ENCODE data around the gene ESPN.

Gene ESPN

DNA sequence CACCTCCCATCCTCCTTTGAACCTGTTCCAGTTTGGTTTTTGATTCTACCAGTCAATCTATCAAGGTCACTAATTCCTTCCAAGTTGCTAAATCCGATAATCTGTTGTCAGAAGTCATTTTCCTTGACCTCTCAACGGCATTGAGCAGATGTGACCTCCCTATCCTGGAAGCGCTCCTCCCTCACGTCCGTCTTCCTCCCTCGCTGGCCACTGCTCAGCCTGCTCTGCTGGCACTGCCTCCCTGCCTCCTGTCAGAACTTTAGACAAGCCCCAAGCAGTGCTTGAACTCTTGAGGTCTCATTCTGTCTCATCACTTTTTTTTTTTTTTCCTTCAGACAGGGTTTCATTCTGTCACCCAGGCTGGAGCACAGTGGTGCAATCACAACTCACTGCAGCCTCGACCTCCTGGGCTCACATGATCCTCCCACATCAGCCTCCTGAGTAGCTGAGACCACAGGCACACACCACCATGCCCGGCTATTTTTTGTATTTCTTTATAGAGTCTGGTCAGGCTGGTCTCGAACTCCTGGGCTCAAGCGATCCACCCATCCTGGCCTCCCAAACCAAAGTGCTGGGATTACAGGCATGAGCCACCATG, 26.6 kb upstream of the ESPN start:
- DNase-seq, result no peak
- intact Hi-C loops (cut with DNase I), result no loop called here

- intact Hi-C loops (cut with DNase I), result no loop called here
- no peak for DNase-seq
Measured at GRCh38 chr1:6399294-6399693, 25.3 kb upstream of the ESPN start.

- intact Hi-C loops (cut with DNase I), result loop anchor here (5.0 to 10.0 kb wide), 2 partner anchors 57 to 154 kb away; no protein-coding TSS in a partner anchor
Measured at GRCh38 chr1:6401673-6402072, 22.9 kb upstream of the ESPN start.

DNA sequence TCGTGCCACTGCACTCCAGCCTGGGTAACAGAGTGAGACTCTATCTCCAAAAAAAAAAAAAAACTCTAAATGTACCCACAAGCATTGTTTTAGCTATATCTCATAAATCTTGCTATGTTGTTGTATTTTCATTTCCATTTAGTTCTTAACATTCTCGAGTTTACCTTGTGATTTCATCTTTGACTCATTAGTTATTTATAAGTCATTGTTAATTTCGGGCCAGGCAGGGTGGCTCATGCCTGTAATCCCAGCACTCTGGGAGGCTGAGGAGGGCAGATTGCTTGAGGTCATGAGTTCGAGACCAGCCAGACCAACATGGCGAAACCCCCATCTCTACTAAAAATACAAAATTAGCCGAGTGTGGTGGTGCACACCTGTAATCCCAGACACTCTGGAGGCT, 16.6 kb upstream of the ESPN start:
- DNase-seq, result no peak
- intact Hi-C loops (cut with DNase I), result loop anchor here (5.0 to 10.0 kb wide), 2 partner anchors 46 to 63 kb away; no protein-coding TSS in a partner anchor

More at GRCh38 chr1:6401673-6402072, 22.9 kb upstream of the ESPN start:
- DNase-seq, result no peak

GRCh38 chr1:6409053-6409452, 15.5 kb upstream of the ESPN start:
- intact Hi-C loops (cut with DNase I), result loop anchor here (5.0 to 10.0 kb wide), 2 partner anchors 47 to 64 kb away; no protein-coding TSS in a partner anchor
- DNase-seq, result no peak

DNA sequence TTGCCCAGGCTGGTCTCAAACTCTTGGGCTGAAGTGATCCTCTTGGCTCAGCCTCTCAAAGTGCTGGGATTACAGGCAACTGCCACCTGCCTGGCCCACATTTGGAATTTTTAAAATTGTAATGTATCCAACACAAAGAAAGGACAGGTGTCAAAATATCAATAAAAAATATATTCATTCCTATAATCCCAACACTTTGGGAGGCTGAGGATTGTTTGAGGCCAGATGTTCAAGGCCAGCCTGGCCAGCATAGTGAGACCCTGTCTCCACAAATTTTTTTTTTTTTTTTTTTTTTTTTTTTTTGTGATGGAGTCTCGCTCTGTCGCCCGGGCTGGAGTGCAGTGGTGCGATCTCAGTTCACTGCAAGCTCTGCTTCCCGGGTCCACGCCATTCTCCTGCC, 14.8 kb upstream of the ESPN start:
- no peak for DNase-seq
- intact Hi-C loops (cut with DNase I), result loop anchor here (5.0 to 10.0 kb wide), 2 partner anchors 47 to 65 kb away; no protein-coding TSS in a partner anchor

- intact Hi-C loops (cut with DNase I), result no loop called here
Measured at GRCh38 chr1:6410248-6410893, 14.2 kb upstream of the ESPN start.

GRCh38 chr1:6412896-6413295, 11.7 kb upstream of the ESPN start:
- intact Hi-C loops (cut with DNase I), result no loop called here
- no peak for DNase-seq

More at GRCh38 chr1:6410248-6410893, 14.2 kb upstream of the ESPN start:
- DNase-seq, result no peak

DNA sequence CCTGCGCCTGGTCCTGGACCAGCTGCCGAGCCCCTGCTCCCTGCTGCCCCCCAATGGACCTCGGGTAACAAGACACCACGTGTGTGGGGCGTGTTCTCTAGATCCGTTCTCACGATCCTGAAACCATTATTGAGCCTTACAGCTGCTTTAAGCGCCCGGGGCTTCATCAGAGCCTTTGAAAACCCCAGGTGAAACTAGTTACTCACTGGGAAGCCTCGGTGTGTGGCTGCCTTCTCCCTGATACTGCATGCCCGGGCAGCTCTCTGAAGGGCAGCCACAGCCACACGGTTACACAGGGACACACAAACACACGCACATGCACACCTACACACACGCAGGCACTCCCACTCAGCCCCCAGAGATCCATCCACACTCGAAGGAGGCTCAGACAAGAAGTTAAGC, 10.1 kb upstream of the ESPN start:
- DNase-seq, result peak in 29 of 42 donors; percentile 15 to 70 (median 41)
- intact Hi-C loops (cut with DNase I), result no loop called here

DNA sequence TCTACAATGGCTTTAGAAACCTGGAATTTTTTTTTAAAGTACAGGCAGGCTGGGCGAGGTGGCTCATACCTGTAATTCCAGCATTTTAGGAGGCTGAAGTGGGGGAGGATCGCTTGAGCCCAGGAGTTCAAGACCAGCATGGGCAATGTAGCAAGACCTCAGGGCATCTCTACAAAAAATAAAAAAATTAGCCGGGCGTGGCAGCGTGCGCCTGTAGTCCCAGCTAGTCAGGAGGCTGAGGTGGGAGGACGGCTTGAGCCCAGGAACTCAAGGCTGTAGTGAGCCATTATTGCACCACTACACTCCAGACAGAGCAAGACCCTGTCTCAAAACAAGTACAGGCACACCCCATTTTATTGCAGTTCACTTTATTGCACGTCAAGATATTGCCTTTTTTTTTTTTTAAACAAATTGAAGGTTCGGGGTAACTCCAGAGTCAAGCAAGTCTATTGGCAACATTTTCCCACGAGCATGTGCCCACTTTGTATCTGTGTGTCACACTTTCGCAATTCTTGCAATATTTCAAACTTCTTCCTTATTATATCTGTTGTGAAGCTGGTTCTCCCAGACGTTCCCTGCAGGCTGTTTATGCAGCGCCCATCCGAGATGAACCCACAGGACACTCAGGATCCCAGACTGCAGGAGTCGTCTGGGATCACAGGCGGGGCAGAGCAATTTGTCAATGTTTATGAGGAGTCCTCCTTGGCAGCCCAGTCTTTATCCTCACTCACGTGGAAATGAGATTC, 9.5 kb upstream of the ESPN start:
- intact Hi-C loops (cut with DNase I), result no loop called here
- DNase-seq, result no peak

- intact Hi-C loops (cut with DNase I), result no loop called here
Measured at GRCh38 chr1:6416295-6416656, 8.3 kb upstream of the ESPN start.

GRCh38 chr1:6416906-6417305, 7.7 kb upstream of the ESPN start:
- intact Hi-C loops (cut with DNase I), result no loop called here

More at GRCh38 chr1:6416295-6416656, 8.3 kb upstream of the ESPN start:
- no peak for DNase-seq

DNA sequence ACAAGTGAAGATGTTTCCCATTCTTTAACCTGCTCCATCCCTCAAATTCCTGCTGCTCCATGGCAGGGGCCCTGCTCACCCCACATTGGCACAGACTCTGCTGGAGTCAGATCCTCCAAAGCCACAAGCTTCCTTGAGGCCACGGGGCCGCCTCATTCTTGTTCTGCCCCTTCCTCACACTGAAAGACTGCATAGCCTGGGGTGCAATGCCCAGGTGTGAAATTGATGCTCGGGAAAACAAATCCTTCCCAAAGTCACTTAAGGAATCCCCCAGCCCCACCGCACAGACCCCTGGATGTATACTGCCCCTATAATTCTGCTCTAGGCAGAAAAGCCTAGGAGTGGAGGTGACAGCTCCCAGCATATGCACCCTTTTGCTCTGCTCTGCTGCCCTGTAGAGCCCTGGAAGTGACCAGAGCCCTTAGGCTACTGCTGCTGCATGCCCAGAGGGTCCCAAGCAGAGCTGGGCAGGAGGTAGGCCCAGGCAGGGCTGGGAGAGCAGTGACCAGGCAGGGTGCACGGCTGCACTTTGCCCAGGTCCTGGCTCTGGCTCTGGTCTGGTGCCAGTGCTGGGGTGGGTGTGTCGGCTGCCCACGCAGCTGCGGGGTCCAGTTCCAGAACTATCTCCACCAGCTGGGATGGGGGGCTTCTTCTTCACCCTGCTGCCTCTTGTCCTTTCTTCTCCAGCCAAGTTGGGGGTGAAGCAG, 6.5 kb upstream of the ESPN start:
- intact Hi-C loops (cut with DNase I), result no loop called here
- no peak for DNase-seq

More at GRCh38 chr1:6416906-6417305, 7.7 kb upstream of the ESPN start:
- DNase-seq, result no peak

DNA sequence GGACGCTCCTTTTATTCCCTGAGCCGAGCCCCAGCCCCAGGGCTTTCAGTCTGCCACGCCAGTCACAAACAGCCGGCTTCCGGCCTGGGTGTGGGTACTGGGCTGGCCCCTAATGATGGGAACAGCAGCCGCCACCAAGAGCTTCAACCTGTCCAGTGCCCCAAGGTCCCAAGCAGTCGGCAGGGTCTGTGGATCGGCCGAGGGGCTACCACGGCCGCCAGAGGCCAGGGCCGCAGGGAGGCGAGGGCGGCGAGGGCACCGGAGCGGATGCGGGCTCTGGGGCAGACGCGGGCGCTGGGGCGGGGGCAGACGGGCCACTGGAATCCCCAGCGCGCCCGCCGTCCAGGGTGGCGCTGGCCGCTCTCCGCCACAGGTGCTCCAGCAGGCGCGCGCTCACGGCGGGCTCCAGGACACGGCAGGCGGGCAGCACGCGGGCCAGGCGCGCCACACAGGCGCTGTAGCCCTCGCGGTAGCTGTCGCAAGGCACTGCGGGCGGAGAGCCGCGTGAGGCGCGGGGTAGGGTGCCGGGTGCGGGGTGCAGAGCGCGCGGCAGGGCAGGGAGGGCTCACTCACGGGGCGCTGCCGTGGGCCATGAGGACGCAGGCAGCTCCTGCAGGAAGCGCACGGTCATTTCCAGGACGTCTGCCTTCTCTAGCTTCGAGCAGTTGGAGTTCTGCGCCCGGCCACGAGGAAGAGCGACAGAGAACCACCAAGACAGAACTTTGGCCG, 5.7 kb upstream of the ESPN start:
- DNase-seq, result no peak
- intact Hi-C loops (cut with DNase I), result no loop called here

GRCh38 chr1:6419397-6419803, 5.2 kb upstream of the ESPN start:
- intact Hi-C loops (cut with DNase I), result no loop called here
- no peak for DNase-seq

GRCh38 chr1:6419804-6420453, 4.6 kb upstream of the ESPN start, which contains the start of gene HES2:
Gene HES2 (minus strand): TSS chr1:6419919. CDS start chr1:6419820, 99 bp downstream.
- intact Hi-C loops (cut with DNase I), result no loop called here
- no peak for DNase-seq

- no peak for DNase-seq
- intact Hi-C loops (cut with DNase I), result no loop called here
Measured at GRCh38 chr1:6420454-6421042, 4.0 kb upstream of the ESPN start.

DNA sequence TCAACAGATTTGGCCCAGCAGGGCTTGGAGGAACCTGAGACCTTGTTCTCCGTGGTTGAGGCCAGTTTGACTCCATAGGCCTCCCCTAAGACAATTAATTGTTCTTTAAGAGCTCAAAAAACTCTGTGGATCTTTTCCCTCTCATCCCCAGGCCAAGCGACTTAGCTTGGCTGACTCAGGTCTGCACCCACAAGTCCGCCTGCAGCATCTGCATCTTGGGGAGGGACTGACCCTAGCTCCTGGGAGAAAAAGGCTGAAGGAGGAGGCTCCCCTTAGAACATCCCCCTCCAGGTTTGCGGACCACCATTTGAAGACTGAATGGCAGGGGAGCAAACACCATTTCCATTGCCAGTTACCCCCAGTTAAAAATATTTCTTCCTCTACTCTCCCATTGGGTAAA, 3.3 kb upstream of the ESPN start:
- intact Hi-C loops (cut with DNase I), result no loop called here
- DNase-seq, result no peak

Data from head of caudate nucleus (tissue), 42 donors.